Measurements from ENCODE around the gene HSPA9. TPM values are rescaled to one million over a fixed set of nuclear protein-coding genes. Genes with fewer than 3 reads are reported as not detected.

Gene HSPA9
- total and polyA plus RNA-seq, 2 of the 13 experiments (the other 11 are each of a cell fraction or from before 2014, with no cell fraction given), result 165 to 478 TPM

DNA sequence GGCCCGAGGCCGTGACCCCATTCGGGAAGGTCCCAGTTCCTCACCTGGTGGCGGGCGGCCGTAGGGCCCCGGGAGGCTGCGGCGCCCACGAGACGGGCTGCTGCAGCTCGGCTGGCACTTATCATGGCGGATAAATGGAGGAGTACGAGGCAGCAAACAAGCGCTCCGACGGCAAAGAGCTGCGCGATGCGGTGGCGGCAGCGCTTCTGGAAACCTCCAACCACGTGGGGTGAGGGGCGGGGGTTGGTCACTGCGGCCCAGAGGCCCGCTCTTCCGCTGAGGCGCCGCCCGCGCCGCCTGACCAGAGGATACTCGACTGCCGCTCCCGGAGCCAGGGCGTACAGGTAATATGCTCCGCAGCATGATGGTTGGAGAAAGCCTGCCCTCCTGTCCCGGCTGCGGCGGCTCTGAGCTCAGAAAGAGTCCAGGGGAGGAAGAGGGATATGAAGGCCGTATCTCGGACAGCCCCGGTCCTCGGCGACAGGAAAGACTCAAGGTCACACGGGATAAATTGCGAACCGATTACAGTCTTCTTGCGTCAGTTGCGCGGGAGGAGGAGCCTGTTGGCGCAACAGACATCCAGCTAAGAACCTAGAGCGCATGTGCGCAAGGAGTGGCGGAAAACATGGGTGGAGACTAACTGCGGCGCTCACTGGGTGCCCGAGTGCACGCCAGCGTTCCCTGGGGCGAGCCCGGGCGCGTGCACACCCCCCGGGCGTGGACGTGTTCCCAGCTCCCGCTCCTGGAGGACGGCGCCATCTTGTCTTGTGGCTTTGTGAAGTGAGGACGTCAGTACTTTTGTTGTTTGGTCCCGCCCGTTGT lies at the start of gene HSPA9 (continued):
- TF ChIP-seq, protein P1, sequence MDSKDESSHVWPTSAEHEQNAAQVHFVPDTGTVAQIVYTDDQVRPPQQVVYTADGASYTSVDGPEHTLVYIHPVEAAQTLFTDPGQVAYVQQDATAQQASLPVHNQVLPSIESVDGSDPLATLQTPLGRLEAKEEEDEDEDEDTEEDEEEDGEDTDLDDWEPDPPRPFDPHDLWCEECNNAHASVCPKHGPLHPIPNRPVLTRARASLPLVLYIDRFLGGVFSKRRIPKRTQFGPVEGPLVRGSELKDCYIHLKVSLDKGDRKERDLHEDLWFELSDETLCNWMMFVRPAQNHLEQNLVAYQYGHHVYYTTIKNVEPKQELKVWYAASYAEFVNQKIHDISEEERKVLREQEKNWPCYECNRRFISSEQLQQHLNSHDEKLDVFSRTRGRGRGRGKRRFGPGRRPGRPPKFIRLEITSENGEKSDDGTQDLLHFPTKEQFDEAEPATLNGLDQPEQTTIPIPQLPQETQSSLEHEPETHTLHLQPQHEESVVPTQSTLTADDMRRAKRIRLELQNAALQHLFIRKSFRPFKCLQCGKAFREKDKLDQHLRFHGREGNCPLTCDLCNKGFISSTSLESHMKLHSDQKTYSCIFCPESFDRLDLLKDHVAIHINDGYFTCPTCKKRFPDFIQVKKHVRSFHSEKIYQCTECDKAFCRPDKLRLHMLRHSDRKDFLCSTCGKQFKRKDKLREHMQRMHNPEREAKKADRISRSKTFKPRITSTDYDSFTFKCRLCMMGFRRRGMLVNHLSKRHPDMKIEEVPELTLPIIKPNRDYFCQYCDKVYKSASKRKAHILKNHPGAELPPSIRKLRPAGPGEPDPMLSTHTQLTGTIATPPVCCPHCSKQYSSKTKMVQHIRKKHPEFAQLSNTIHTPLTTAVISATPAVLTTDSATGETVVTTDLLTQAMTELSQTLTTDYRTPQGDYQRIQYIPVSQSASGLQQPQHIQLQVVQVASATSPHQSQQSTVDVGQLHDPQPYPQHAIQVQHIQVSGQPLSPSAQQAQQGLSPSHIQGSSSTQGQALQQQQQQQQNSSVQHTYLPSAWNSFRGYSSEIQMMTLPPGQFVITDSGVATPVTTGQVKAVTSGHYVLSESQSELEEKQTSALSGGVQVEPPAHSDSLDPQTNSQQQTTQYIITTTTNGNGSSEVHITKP (CRISPR knock-in tag; IDR thresholded peaks at IDR 0.05; ENCODE audit: low read depth), result peak; percentile 85
- TF ChIP-seq POLR2AphosphoS2 (IDR thresholded peaks at IDR 0.05; ENCODE audit: low read depth, low read length), result peak; percentile 71; the same call in 1 of the 2 replicates
- peak; percentile 50 for TF ChIP-seq NFYB (CRISPR knock-in tag; IDR thresholded peaks at IDR 0.05)
- TF ChIP-seq MLLT10 (CRISPR knock-in tag; IDR thresholded peaks at IDR 0.05), result no peak; the same call in 1 of the 2 replicates
- peak; percentile 82 for TF ChIP-seq CCDC6 (CRISPR knock-in tag; IDR thresholded peaks at IDR 0.05)
- TF ChIP-seq ZNF3 (CRISPR knock-in tag; IDR thresholded peaks at IDR 0.05), result 0 out of 2 replicates have a peak, but pooled peaks have one; percentile 17
- TF ChIP-seq TOPORS (CRISPR knock-in tag; IDR thresholded peaks at IDR 0.05), result peak; percentile 17
- TF ChIP-seq, protein P2, sequence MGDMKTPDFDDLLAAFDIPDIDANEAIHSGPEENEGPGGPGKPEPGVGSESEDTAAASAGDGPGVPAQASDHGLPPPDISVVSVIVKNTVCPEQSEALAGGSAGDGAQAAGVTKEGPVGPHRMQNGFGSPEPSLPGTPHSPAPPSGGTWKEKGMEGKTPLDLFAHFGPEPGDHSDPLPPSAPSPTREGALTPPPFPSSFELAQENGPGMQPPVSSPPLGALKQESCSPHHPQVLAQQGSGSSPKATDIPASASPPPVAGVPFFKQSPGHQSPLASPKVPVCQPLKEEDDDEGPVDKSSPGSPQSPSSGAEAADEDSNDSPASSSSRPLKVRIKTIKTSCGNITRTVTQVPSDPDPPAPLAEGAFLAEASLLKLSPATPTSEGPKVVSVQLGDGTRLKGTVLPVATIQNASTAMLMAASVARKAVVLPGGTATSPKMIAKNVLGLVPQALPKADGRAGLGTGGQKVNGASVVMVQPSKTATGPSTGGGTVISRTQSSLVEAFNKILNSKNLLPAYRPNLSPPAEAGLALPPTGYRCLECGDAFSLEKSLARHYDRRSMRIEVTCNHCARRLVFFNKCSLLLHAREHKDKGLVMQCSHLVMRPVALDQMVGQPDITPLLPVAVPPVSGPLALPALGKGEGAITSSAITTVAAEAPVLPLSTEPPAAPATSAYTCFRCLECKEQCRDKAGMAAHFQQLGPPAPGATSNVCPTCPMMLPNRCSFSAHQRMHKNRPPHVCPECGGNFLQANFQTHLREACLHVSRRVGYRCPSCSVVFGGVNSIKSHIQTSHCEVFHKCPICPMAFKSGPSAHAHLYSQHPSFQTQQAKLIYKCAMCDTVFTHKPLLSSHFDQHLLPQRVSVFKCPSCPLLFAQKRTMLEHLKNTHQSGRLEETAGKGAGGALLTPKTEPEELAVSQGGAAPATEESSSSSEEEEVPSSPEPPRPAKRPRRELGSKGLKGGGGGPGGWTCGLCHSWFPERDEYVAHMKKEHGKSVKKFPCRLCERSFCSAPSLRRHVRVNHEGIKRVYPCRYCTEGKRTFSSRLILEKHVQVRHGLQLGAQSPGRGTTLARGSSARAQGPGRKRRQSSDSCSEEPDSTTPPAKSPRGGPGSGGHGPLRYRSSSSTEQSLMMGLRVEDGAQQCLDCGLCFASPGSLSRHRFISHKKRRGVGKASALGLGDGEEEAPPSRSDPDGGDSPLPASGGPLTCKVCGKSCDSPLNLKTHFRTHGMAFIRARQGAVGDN (CRISPR knock-in tag; IDR thresholded peaks at IDR 0.05), result peak; percentile 100
- TF ChIP-seq, protein P3, sequence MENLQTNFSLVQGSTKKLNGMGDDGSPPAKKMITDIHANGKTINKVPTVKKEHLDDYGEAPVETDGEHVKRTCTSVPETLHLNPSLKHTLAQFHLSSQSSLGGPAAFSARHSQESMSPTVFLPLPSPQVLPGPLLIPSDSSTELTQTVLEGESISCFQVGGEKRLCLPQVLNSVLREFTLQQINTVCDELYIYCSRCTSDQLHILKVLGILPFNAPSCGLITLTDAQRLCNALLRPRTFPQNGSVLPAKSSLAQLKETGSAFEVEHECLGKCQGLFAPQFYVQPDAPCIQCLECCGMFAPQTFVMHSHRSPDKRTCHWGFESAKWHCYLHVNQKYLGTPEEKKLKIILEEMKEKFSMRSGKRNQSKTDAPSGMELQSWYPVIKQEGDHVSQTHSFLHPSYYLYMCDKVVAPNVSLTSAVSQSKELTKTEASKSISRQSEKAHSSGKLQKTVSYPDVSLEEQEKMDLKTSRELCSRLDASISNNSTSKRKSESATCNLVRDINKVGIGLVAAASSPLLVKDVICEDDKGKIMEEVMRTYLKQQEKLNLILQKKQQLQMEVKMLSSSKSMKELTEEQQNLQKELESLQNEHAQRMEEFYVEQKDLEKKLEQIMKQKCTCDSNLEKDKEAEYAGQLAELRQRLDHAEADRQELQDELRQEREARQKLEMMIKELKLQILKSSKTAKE (CRISPR knock-in tag; IDR thresholded peaks at IDR 0.05; ENCODE audit: borderline replicate concordance), result peak; percentile 62; the same call in 1 of the 2 replicates
- TF ChIP-seq ARNT2 (CRISPR knock-in tag; IDR thresholded peaks at IDR 0.05; ENCODE audit: low read depth), result peak; percentile 88; the same call in 1 of the 2 replicates
- peak; percentile 56; the same call in 1 of the 2 replicates for TF ChIP-seq ZNF343 (CRISPR knock-in tag; IDR thresholded peaks at IDR 0.05)
- peak; percentile 88 for TF ChIP-seq SMAD3 (CRISPR knock-in tag; IDR thresholded peaks at IDR 0.05)
- TF ChIP-seq MAF1 (CRISPR knock-in tag; IDR thresholded peaks at IDR 0.05; ENCODE audit: borderline replicate concordance), result peak; percentile 73; the same call in 1 of the 2 replicates
- TF ChIP-seq, protein P4, sequence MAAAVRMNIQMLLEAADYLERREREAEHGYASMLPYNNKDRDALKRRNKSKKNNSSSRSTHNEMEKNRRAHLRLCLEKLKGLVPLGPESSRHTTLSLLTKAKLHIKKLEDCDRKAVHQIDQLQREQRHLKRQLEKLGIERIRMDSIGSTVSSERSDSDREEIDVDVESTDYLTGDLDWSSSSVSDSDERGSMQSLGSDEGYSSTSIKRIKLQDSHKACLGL (CRISPR knock-in tag; IDR thresholded peaks at IDR 0.05), result peak; percentile 99
- peak; percentile 4; the same call in 1 of the 2 replicates for TF ChIP-seq MYNN (CRISPR knock-in tag; IDR thresholded peaks at IDR 0.05; ENCODE audit: low read depth)
- TF ChIP-seq HDAC2 (CRISPR knock-in tag; IDR thresholded peaks at IDR 0.05), result peak; percentile 53; the same call in 1 of the 2 replicates
- TF ChIP-seq ZNF501 (CRISPR knock-in tag; IDR thresholded peaks at IDR 0.05), result peak; percentile 92
- TF ChIP-seq ZC3H13 (CRISPR knock-in tag; IDR thresholded peaks at IDR 0.05), result peak; percentile 92
